Myocyte (in vitro differentiated cells): ENCODE results near the gene TBC1D21. TPM values are rescaled to one million over a fixed set of nuclear protein-coding genes. Genes with fewer than 3 reads are reported as not detected.

Source experiments
- DNase-seq: peaks from one replicate; pipeline ENCODE4 v3.0.0-alpha.2; 2012; ENCODE audit warnings: low read depth
- polyA plus RNA-seq: library from polyadenylated mRNA; unstranded; fragments of >200 nt; gene quantifications from one replicate; pipeline ENCODE4 v1.2.1, GENCODE V29; 2012; ENCODE audit warnings: missing spikeins
- total RNA-seq: library from RNA; depleted of rRNA; stranded (reverse); fragments of >200 nt; gene quantifications from 2 replicates; pipeline ENCODE4 v1.2.3, GENCODE V29; 2014

The TBC1D21 gene, protein sequence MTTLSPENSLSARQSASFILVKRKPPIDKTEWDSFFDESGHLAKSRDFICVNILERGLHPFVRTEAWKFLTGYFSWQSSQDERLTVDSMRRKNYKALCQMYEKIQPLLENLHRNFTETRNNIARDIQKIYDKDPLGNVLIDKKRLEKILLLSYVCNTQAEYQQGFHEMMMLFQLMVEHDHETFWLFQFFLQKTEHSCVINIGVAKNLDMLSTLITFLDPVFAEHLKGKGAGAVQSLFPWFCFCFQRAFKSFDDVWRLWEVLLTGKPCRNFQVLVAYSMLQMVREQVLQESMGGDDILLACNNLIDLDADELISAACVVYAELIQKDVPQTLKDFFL
- not detected in 2 replicates for total RNA-seq
- not detected for polyA plus RNA-seq

DNA sequence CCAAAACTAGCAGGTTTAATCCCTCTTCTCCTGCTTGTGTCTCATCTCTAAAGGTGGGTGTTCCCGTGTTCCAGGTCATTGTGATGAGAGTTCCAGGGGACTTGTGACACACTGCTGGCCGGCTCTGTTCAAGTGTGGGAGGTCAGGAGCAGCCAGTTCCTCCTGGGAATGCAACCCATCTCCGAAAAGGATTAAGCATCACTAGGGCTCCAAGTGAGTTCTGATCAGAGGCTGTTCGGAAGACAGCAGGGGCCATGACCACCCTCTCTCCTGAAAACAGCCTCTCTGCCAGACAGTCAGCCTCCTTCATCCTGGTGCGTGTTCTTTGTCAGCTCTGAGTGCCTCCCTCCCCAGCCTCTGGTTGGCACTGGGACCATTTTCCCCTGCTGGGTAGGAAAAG is at the start of gene TBC1D21:
Gene TBC1D21 (plus strand): TSS at position 109 of the 400 bp plus-strand sequence. CDS start 146 bp downstream, at position 255.
- DNase-seq = no peak

DNA sequence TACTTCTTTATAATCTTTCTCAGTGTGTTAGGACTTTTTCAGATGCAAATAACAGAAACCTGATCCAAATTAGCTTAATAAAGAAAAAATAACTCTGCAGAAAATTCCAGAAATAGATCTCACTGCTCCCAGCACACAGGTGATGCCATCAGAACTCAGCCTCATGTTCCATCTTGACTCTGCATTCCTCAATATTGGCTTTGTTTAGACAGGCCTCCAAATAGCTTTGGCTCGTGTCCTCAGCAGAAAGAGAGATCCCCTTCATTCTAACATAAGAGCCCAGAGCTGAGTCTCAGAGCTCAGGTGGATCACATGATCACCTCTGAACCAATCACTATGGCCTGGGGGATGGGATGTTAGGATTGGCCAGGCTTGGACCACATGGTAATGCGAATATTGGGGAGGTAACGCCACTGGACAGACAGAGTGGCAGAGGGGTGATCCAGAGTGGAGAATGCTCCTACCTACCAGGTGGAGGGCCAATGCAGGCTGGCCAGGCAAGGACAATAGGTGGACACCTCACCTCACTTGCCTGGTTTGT is 46.6 kb upstream of the TBC1D21 start:
- no peak for DNase-seq

DNA sequence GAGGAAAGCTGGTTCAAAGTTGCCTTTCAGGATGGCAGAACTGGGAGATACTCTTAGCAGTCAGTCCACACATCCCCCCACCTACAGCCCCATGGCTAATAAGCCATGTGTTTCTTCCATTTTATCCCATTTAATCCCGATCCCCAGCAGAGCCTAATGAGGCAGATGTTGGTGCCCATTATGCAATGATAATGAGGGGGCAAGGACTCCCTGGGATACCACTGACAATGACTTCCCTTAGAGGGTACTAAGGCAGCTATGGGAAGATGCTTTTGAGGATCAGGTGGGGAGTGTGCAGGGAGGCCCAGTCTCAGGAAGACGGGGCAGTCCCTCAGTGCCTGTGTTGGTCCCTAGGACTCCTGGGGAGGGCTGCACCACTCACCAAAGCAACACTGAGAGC is 43.8 kb upstream of the TBC1D21 start:
- DNase-seq = no peak

DNA sequence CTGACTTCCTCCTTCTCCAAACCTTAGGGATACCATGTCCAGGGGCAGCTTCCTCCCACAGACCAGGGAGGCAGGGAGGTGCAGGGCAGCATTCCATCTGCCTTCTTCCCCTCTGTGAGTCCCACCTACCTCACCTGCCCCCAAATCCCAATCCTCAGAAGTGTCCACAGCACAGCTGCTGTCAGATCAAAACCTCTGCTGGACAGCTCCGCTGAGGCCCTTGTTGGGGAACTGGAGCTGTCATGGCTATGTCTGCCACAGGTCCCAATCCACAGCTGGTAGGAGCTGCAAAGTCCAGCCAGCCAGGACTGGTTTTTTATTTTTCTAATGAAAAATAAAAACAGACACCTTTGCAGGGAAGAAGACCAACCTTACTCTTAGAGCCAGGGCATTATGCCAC is 40.7 kb upstream of the TBC1D21 start:
- no peak for DNase-seq

DNA sequence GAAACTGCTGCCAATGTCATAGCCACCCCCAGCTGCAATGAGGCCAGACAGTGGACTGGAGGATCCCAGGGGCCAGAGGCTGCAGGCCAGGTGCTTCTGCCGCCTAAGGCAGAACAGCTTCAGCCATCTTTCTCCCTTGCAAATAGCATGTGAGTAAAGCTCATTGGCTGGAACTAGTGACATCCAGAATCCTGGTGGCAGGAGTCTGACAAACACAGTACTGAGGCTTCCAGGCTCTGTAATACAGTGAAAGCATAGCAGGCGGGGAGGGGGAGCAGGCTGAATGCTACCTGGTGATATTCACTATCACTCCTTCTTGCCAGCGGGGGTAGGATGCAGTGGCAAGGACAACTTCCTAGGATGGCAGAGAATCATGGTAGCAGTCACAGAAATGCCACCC is 36.5 kb upstream of the TBC1D21 start:
- DNase-seq = no peak

DNA sequence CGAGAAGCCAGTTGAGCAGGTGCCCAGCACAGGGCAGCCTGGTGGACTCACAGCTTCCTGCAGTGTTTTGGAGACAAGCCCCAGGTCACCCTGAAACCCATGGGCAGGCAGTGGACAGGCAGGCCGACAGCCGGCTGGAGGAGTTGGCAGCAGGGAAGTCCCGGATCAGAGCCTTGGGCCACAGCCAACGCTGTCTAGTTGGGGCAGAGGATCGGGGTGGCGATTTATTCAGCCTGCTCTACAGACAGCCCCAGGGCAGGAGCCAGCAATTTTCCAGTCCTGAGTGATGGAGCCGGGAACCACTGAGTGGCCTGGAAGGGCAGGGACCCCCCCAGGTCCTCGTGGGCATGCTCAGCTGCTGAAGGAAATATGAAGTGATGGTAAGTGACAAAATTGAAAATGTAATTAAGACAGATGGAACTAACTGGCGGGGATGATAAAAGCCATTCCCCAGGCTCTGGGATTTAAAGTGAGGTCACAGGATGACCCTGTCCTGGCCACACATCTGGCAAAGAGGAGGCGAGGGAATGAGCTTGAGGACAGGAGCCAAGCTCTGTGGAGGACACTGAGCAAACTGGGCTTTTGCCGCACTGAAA is 34.4 kb upstream of the TBC1D21 start:
- DNase-seq = peak; percentile 58

DNA sequence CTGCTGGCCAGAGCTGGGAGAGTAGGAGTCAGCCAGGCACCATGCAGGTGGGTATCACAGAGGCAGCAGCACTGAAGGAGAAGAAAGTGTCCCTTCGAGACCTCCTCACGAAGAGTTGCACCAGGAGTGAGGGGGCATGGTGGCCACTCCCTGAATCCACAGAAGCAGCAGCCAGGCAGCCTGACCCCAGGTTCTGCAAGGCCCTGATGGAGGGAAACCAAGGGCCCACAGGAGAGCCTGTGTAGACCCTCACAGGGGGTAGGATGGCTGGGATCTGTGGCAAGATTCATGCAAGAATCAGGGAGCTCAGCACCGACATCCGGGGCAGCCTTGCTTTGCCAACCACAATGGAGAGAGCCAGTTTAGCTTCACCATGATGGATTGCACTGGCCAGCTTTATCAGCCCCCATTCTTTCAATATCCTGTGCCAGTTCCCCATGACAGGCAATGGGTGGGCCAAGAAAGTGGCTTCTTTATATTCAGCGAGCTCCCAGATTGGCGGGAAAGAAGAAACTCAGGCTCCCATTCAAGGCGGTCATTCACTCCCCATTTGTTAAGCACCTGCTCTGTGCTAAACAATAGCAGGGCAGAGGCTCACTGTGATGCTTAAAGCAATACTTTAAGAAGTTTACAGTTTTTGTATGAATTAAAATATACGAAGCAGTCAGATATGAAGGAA is 33.5 kb upstream of the TBC1D21 start:
- DNase-seq = no peak

DNA sequence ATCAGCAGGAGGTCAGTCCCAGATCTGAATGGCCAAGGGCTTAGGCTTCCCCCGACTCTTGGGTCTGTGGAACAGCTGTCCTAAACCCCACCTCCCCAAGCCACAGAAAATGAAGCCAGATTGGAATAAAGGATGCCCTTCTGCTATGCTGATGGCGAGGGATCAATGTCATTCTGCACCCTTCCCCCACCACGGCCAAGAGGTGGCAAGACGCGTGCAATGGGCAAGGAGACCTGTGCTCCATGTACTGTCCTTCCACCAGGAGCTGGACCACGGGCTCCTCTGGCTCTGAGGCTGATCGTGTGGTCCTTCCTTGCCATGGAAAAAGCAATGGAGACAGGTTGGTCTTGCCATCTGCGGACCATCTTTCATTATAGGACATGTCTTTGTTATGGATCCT is 32.6 kb upstream of the TBC1D21 start:
- no peak for DNase-seq

DNA sequence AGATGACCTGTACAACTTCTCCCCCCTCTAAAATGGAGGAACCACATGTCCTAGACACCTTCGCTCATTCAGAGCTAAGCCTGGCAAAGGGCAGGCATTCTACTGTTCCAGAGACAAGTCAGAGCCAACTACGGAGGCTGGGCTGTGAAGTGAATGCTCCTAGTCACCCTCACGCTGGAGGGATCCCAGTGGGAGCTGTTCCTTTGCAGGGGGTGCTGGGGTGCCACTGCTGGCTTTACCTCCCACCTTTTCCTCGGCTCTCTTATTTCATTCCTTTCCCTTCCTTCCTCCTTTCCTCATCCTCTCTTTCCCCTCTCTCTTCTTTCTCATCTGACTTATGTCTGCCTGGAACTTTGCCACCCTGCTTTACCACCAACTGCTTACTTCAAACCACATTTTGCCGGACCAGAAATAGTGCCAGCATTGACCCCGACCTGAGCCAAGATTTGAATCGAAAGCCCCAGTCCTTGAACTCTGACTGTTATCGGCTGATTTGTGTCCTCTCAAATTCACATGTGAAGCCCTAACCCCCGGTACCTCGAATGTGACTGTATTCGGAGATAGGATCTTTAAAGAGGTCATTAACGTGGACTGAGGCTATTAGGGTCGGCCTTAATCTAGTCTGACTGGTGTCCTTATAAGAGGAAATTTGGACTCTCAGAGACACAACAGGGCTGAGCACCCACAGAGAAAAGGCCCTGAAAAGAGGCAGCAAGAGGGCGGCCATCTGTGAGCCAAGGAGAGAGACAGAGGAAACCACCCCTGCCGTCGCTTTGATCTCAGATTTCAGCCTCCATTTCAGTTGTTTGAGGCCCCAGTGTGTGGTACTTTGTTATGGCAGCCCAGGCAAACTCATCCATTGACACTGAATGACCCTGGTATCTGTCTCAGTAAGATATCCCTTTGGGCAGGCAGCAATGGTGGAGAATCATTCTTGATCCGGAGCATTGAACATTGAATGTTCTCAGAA is 31.3 kb upstream of the TBC1D21 start:
- peak; percentile 14 for DNase-seq

DNA sequence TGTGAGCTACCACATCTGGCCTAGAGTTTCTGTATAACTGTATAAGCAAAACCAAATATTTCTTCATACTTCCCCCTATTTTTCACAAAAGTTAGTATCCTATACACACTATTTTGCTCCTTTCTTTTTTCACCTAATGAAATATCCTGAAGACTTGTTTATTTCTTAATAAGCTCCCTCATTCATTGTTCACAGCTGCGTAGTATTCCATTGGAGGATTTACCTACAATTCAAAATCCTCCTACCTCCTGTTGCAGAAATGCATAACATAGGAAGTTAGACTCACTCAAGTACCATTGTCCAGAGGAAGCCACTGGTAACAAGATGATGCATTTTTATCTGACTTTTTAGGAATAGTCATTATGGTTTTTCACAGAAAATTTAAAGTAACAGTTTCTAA is 29.6 kb upstream of the TBC1D21 start:
- no peak for DNase-seq

DNA sequence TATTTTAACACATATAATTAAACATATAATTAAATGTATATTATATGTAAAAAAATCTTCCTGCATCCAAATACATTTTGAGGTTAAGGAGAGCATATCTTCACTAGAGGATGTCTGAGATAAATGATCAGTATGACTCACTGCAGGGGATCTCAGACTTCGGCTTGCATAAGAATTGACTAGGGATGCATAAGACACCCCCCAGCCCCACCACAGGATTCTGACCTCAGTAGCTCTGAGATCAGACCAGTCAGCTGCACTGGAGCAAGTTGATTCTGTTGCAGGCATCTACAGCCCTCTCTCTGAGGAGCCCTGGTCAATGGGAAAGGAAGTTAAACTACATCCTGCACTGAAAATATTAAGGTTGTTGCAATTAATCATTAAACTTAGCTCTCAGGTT is 29.0 kb upstream of the TBC1D21 start:
- DNase-seq = no peak

DNA sequence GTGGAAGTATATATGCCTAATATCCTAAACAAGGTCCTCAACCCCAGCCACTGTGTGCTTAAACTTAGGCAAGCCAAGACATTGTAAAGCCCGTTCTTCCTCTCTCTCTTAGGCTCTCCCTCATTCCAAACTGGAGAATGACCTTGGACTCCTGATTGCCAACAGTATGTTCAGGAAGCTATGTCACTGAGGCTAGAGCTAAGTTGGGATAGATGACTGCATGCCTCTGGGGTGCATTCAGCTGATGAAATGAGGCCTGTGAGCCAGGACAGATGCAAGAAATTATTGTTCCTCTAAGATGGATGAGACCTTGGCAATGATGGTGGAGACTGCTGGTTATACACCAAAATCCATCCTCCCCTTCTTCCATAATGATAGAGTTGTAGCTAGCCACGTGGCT is 27.9 kb upstream of the TBC1D21 start:
- DNase-seq = no peak

DNA sequence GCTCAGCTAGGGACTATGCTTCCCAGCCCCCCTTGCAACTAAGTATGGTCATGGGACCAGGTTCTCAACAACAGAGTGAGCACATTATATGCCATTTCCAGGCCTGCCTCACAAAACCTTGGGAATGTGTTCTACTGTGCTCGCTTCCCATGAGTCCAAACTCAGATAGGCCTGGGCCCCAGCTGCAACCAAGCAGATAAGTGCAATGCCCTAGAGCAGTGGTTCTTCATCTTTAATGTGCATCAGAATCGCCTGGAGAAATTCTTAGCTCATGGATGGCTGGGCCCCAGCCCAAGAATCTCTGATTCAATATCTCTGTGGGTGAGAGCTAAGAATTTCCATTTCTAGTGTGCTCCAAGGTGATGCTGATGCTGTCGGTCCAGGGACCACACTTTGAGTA is 27.5 kb upstream of the TBC1D21 start:
- DNase-seq = no peak

DNA sequence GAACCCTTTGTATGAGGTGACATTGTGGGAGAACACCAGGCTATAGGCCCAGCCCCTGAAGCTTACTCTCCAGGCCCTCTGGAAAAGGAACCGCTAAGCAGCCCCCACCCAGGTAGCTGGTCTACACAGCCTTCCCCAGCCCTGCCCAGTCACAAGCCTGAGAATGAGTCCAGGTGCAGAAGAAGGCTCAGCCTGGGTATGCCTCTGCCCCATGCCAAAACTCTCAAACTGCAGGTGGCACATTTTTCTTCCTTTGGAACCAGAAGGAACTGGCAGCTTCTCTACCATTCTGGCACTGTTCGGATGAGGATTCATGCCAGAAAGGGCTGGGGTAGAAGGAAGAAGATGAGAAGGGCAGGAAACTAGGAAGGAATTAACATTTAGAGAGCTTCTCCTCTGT is 23.7 kb upstream of the TBC1D21 start:
- no peak for DNase-seq

DNA sequence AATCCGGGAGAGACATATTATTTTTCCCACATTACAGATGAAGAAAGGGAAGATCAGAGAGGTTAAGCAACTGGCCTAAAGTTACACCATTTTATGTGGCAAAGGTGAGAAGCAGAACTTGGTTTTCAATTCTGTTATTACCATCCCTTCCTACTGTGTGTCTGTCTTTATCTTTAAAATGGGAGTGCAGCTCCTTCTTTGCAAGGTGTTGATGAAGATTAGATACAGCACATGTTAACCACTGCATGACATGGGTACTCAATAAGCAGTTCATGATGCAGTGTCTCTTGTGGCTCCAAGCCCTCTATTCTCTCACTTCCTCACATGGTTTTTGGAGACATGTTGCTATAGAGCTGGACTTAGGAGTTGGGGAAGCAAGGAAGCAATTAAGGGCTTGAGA is 23.1 kb upstream of the TBC1D21 start:
- DNase-seq = no peak

DNA sequence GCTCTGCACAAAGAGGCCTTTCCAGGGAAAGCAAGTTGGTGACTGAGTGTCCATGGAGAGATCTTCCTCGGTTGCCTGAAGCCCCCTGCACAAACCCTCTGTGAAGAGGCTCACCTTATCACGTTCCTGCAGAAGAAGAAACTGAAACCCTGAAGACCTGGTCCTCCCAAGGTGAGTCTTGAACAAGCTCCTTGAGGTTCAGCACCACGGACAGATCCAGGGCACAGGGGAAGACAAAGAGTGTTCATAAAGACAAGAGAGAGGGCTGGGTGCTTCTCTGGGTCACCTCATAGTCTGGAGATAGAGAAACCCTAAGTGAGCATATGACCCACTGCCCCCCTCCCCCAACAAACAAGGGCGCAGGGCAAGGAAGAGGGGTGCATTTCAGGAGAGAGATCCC is 21.7 kb upstream of the TBC1D21 start:
- DNase-seq = peak; percentile 79

DNA sequence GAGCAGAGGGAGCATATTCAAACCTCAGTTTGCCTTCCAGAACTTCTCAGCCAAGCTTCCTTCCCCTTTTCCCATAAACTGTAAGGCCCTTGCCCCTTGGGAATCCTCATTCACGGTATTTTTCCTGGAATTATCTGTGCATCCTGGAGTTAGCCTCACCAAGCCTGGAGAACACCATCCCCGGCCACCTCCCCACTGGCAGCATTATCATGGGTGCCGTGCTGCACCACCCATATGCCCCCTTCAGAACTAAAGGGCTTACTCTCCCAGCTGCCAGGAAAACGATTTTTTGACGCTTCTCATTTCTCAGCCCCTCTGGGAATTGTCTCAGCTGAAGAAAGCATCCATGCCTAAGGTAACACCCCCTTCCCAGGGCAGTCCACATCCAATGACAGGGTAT is 20.9 kb upstream of the TBC1D21 start:
- DNase-seq = no peak

DNA sequence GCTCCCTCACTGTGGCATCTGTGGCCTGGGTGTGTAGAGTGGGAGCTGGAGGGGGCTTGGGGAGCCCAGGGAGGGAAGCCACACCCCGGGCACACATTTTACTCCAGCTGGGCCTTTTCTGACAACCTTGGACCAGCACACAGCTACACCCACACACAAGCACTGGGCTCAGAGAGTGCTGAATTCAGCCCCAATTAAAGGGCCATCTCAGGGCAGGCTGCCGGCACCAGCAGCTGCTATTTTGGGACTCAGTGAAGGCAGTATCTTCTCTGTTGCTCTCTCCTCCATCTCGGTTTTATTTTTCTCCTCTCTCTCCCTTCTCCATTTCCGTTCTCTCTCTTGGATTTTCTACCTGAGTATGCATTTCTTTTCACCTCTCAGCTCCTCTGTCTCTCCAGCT is 19.1 kb upstream of the TBC1D21 start:
- DNase-seq = no peak

DNA sequence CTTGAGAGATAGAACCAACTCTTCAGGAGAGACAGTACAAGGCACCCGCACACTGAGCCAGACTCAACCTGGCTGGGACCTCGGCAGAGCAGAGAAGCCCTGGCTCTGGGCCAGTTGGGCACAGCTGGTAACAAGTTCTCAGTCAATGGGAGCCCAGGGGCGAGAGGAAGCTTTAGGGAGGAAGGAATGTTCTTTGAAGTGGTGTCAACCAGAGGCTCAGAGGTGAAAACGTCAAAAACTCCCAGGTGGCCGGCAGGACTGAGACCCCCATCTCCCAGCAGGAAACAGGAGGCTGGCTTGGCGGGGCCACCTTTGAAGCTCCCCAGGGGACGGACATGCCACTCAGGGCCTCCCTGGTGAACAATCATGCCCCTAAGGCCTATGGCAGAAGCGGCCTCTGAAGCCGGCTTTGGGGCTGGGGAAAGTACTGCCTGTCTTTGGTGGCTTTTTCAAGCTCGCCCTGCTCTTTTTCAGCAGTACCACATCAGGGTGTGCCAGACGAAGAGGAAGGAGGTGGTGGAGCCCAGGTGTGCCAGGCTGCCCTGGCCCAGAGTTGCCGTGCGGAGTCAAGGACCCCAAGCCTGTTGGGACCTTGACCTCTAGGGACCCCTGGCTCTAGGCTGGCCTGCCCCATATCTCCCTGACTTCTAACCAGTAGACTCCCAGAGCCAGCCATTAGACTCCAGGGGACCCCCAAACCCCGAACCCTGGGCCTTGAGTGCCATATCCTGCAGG is 16.7 kb upstream of the TBC1D21 start:
- peak; percentile 11 for DNase-seq

DNA sequence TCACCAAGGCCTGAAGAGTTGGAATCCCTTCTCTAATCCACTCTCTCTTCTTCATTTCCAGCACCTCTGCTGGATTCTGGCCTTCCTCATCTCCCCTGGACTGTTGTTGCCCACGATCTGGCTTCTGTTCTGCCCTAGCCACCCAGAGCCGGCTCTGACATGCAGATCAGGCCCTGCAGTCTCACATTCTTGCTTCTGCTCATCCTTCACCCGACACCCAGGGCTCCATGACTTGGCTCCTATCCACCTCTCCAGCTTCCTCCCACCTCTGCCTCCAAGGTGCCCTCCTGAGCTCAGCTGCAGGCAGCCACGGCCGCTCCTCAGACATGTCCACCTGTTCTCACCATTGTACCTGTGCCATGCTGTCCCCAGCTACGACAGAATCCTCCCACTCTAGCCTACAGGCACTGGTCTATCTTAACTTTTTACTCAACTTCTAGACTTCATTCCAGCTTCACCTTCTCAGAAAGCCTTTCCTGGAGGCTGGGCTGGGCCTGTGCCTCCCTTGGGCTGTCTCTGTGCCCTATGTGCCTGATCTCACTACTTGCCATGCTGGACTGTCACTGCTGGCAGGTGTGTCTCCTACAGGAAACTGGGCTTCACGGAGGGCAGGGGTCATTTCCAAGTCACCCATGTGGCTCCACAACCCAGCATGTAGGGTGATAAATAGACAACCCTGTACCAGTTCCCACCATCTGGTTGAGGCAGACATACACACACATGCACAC is 16.0 kb upstream of the TBC1D21 start:
- DNase-seq = no peak
